Measurements from ENCODE around the gene OR51E1.

The OR51E1 gene

GRCh38 chr11:4665424-4665823, 21.6 kb downstream of the OR51E1 start:
- TF ChIP-seq CTCF (IDR thresholded peaks at IDR 0.05; ENCODE audit: low read depth, low read length, missing control alignments), result no peak
- DNase-seq (ENCODE audit: low read depth), result no peak
- H3K4me3 ChIP-seq (ENCODE audit: low read depth, low read length), result no peak overlapping the region

- H3K4me3 ChIP-seq (ENCODE audit: low read depth, low read length), result no peak overlapping the region
- DNase-seq (ENCODE audit: low read depth), result no peak
- TF ChIP-seq CTCF (IDR thresholded peaks at IDR 0.05; ENCODE audit: low read depth, low read length, missing control alignments), result no peak
Observed at GRCh38 chr11:4671741-4672140, 28.0 kb downstream of the OR51E1 start.

GRCh38 chr11:4672470-4672869, 28.7 kb downstream of the OR51E1 start:
- no peak overlapping the region for H3K4me3 ChIP-seq (ENCODE audit: low read depth, low read length)
- DNase-seq (ENCODE audit: low read depth), result no peak
- no peak for TF ChIP-seq CTCF (IDR thresholded peaks at IDR 0.05; ENCODE audit: low read depth, low read length, missing control alignments)

- H3K4me3 ChIP-seq (ENCODE audit: low read depth, low read length), result no peak overlapping the region
- TF ChIP-seq CTCF (IDR thresholded peaks at IDR 0.05; ENCODE audit: low read depth, low read length, missing control alignments), result no peak
- DNase-seq (ENCODE audit: low read depth), result no peak
Observed at GRCh38 chr11:4673781-4674180, 30.0 kb downstream of the OR51E1 start.

GRCh38 chr11:4677948-4678347, 34.2 kb downstream of the OR51E1 start:
- H3K4me3 ChIP-seq (ENCODE audit: low read depth, low read length), result no peak overlapping the region
- DNase-seq (ENCODE audit: low read depth), result no peak
- TF ChIP-seq CTCF (IDR thresholded peaks at IDR 0.05; ENCODE audit: low read depth, low read length, missing control alignments), result no peak

- DNase-seq (ENCODE audit: low read depth), result no peak
- H3K4me3 ChIP-seq (ENCODE audit: low read depth, low read length), result no peak overlapping the region
- TF ChIP-seq CTCF (IDR thresholded peaks at IDR 0.05; ENCODE audit: low read depth, low read length, missing control alignments), result no peak
Observed at GRCh38 chr11:4680341-4680740, 36.6 kb downstream of the OR51E1 start.

- no peak overlapping the region for H3K4me3 ChIP-seq (ENCODE audit: low read depth, low read length)
- no peak for DNase-seq (ENCODE audit: low read depth)
Observed at GRCh38 chr11:4682623-4683419, 39.0 kb downstream of the OR51E1 start.

More at GRCh38 chr11:4682623-4683419, 39.0 kb downstream of the OR51E1 start:
- no peak for TF ChIP-seq CTCF (IDR thresholded peaks at IDR 0.05; ENCODE audit: low read depth, low read length, missing control alignments)

Data from GM12864 (cell line).